ENCODE data around the gene TMEM272.

TMEM272 gene

GRCh38 chr13:51849145-51850101 lies 4.4 kb upstream of the TMEM272 start:
- peak; percentile 74 for DNase-seq (ENCODE audit: low read depth)

DNA sequence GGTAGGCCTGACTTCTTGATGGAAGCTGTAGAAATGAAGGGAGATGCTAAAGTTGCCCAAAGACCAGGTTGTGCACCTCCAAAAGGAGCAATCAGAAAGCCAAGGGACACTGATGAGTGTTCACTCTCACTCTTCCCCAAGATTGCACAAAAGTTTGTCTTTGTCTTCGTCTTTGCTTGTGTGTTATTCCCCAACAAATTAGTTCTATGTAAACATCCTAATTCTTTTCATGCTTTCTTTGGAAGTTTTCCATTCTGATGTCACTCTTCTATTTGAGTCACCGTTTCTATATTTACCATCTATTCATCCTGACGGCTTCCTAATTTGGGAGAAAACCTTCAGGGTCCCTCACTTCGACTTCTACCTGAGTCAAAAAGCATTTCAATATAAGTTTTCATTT lies 3.7 kb upstream of the TMEM272 start:
- peak; percentile 73 for DNase-seq (ENCODE audit: low read depth)

GRCh38 chr13:51846756-51847155 lies 1.8 kb upstream of the TMEM272 start:
- no peak for DNase-seq (ENCODE audit: low read depth)

DNA sequence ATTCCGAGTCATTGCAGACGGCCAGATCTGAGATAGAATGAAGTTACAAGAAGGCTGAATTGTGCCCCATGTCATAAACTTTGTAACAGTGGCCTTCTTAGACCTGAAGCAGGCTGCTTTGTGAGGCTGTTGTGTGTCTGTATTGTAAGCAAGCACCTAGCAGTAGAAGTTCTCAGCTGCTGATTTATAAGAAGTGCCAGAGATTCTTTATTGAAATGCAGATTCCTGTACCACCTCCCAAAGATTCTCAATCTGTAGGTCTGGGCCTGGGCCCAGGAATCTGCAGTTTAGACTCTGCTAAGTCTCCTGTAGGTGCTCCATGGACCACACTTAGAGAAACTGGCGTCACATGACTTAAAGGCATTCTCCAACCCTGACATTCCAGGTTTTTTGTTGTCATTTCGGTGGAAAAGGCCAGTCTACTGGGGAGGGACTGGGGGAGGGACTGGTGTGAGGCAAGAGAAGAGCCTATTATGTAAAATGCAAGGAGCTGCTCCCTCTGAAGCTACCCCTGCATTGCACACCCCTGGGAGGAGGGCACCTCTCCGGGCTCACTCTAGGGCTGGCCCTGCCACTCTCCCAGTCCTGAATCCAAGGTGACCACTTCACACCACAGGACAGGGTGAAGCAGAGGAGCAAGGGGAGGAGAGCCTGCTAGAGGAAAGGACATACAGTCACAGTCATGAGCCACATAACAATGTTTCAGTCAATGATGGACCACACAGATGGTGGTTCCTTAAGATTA lies 769 bp upstream of the TMEM272 start:
- DNase-seq (ENCODE audit: low read depth), result no peak

GRCh38 chr13:51843529-51843928 lies 1.4 kb downstream of the TMEM272 start:
- no peak for DNase-seq (ENCODE audit: low read depth)

DNA sequence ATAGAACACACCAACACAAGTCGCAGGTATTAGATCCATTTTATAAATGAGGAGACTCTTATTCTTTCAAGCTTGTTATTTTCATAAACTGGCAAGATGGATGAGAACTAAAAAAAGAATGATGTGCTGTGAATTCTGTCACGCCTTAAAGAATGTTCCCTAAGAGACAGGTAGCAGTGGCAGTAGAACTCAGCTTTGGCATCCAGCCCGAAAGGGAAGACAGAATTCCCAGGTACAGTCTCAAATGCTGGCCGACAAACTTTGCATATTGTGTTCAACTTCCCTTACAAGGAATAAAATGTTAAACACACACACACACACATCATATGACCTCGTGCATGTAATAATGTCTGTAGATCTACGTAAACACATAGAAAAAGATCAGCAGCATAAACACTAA lies 3.2 kb downstream of the TMEM272 start:
- DNase-seq (ENCODE audit: low read depth), result no peak

GRCh38 chr13:51840917-51841316 lies 4.1 kb downstream of the TMEM272 start:
- DNase-seq (ENCODE audit: low read depth), result no peak

GRCh38 chr13:51839711-51840540 lies 5.1 kb downstream of the TMEM272 start:
- no peak for DNase-seq (ENCODE audit: low read depth)

- DNase-seq (ENCODE audit: low read depth), result peak; percentile 74
Measured at GRCh38 chr13:51838240-51838846, 6.6 kb downstream of the TMEM272 start.

GRCh38 chr13:51837016-51837415 lies 8.0 kb downstream of the TMEM272 start:
- no peak for DNase-seq (ENCODE audit: low read depth)

- no peak for DNase-seq (ENCODE audit: low read depth)
Measured at GRCh38 chr13:51834581-51835171, 10.3 kb downstream of the TMEM272 start.

GRCh38 chr13:51833980-51834379 lies 11.0 kb downstream of the TMEM272 start:
- DNase-seq (ENCODE audit: low read depth), result no peak

- no peak for DNase-seq (ENCODE audit: low read depth)
Measured at GRCh38 chr13:51832471-51833152, 12.4 kb downstream of the TMEM272 start.

DNA sequence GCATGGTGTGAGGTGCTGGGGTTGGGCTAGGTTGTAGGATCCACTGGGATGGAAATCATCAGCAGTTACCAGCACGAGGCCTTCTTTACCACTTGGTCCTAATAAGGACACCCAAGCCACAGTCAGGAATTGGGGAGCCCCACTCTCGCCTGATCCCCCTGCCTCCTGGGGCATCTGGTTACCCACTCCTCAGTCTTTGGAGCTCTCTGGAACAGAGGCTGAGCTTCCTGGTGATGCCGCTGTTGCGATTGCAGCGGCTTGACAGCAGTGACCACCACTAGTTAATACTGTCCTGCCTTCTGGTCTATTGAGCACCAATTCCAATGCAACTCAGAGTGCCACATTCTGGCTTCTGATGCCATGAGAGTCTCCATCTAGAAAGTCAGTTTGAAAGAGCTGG lies 13.5 kb downstream of the TMEM272 start:
- no peak for DNase-seq (ENCODE audit: low read depth)

- no peak for DNase-seq (ENCODE audit: low read depth)
Measured at GRCh38 chr13:51829568-51829899, 15.4 kb downstream of the TMEM272 start.

DNA sequence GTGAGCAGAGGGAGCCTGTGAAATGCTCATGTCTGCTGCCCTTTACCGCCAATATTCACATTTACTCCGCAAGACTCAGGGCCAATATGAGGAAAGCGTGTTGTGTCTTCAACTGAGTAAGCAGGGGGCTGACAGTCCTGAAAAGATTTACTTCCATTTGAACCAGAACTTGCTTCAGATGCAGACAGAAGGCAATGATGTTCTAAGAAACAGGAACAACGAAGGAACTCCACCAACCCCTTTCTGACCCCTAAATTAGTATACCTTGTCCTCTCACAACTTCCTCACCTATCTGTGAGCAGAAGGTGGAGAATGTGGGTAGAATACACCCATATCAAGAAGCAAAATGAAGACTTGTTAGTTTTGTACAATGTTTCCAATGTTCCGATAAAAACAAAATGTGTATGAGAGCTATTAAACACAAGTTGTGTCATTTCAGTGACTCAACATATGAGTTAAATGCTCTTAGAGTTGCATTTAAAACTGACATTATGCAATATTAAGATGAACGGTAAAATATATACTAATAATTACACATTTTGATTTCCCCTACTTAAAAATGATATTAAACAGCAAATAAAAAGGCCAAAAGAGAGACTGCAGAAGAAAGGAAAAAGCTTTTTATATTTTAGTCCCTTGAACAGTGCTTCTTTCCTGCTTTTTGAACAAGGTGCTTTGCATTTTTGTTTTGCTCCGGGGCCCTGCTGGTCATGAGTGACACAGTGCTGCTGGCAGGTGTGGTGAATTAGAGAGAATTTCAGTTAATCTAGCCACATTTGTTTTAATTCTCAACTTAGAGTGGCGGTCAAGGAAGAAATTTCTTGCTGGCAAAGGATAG lies 16.0 kb downstream of the TMEM272 start:
- DNase-seq (ENCODE audit: low read depth), result no peak

- no peak for DNase-seq (ENCODE audit: low read depth)
Measured at GRCh38 chr13:51827254-51827653, 17.7 kb downstream of the TMEM272 start.

DNA sequence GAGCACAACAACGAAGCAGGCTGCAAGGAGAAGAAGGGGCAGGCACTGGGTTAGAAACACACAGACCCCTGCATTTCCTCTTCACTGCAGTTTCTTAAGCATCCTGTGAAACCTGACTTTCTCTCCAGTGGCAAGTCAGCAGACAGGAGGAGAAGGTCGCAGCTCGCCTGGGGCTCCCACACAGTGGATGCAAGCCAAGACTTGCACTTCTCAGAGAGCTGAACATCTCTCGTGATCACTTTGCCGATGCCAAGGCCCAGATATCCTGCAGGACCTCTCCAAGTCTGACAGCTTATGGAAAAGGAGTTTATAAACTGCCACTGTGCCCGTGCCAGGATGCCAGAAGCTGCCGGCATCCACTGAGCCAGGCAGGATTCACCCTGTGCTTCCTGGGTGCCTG lies 18.4 kb downstream of the TMEM272 start:
- DNase-seq (ENCODE audit: low read depth), result no peak

GRCh38 chr13:51825681-51826254 lies 19.2 kb downstream of the TMEM272 start:
- no peak for DNase-seq (ENCODE audit: low read depth)

DNA sequence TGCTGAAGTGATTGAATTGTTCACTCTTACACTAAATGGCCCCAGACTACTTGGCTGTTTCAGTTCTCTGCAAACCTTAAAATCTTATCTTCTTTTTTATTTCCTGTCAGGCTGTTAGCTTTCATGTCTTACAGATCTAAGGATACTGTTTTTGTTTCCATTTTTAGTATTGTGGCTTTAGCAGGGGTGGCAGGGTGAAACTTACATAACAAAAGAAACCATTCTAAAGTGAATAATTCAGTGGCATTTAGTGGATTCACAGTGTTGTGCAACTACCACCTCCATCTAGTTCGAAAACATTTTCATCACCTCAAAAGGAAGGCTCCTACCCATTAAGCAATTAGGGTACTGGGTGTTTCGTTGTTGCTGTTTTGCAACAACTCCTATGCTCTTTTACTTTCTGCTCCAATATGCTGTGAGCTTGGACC lies 19.8 kb downstream of the TMEM272 start:
- DNase-seq (ENCODE audit: low read depth), result peak; percentile 67

Measured in iris pigment epithelial cell (primary cell).